Osteoblast (primary cell): ENCODE measurements around the gene FAM222B. TPM values are rescaled to one million over a fixed set of nuclear protein-coding genes. Genes with fewer than 3 reads are reported as not detected.
A peak's percentile ranks its signal among the peaks of the same experiment; 100 is the strongest.

Source experiments
- DNase-seq: peaks from one replicate; pipeline ENCODE4 v3.0.0; 2011; ENCODE audit warnings: low spot score, mixed read lengths; ENCODE audit not compliant: insufficient read length; ENCODE audit errors: missing footprints
- H2AFZ ChIP-seq: 2 replicates; pipeline ENCODE4 v1.6.0; 2011; ENCODE audit warnings: mild to moderate bottlenecking, low read length
- H3K27ac ChIP-seq: 2 replicates; pipeline ENCODE4 v1.5.1; 2011; ENCODE audit warnings: mild to moderate bottlenecking, low read depth, low read length, moderate library complexity
- H3K27me3 ChIP-seq: 2 replicates; pipeline ENCODE4 v1.6.0; 2012; ENCODE audit warnings: mild to moderate bottlenecking, control low read depth, inconsistent platforms, low read length, moderate library complexity; ENCODE audit not compliant: insufficient read depth
- H3K36me3 ChIP-seq: 2 replicates; pipeline ENCODE4 v1.5.1; 2011; ENCODE audit warnings: mild to moderate bottlenecking, low read length, control low read depth, moderate library complexity; ENCODE audit not compliant: insufficient read depth
- H3K4me1 ChIP-seq: 2 replicates; pipeline ENCODE4 v1.5.1; 2011; ENCODE audit warnings: mild to moderate bottlenecking, low read length, control low read depth, moderate library complexity; ENCODE audit not compliant: insufficient read depth
- H3K4me2 ChIP-seq: 2 replicates; pipeline ENCODE4 v1.6.0; 2011; ENCODE audit warnings: mild to moderate bottlenecking, low read length; ENCODE audit not compliant: insufficient read depth
- H3K4me3 ChIP-seq: fragments of 200-600 bp; sonication (generic); 3 replicates; pipeline ENCODE4 v1.5.1; 2012; ENCODE audit warnings: mild to moderate bottlenecking, low read length, inconsistent platforms; ENCODE audit not compliant: insufficient read depth
- H3K79me2 ChIP-seq: 2 replicates; pipeline ENCODE4 v1.6.0; 2012; ENCODE audit warnings: mild to moderate bottlenecking, low read length, control low read depth, inconsistent platforms; ENCODE audit not compliant: insufficient read depth
- H3K9me3 ChIP-seq: 2 replicates; pipeline ENCODE4 v1.5.1; 2011; ENCODE audit warnings: low read depth, low read length, control low read depth
- H4K20me1 ChIP-seq: 2 replicates; pipeline ENCODE4 v1.6.0; 2012; ENCODE audit warnings: mild to moderate bottlenecking, low read length, control low read depth; ENCODE audit not compliant: insufficient read depth
- total RNA-seq: library from RNA; depleted of rRNA; stranded (reverse); fragments of >200 nt; gene quantifications from 2 replicates; pipeline ENCODE4 v1.2.3, GENCODE V29; 2012
- TF ChIP-seq, protein P1 (sequence below): IDR thresholded peaks from 2 replicates; pipeline ENCODE4 v1.5.1; 2011; ENCODE audit warnings: mild to moderate bottlenecking, low read depth, low read length, moderate library complexity; ENCODE audit errors: extremely low read depth

Gene FAM222B
- total RNA-seq, 1 donor, result 5.1 TPM

DNA sequence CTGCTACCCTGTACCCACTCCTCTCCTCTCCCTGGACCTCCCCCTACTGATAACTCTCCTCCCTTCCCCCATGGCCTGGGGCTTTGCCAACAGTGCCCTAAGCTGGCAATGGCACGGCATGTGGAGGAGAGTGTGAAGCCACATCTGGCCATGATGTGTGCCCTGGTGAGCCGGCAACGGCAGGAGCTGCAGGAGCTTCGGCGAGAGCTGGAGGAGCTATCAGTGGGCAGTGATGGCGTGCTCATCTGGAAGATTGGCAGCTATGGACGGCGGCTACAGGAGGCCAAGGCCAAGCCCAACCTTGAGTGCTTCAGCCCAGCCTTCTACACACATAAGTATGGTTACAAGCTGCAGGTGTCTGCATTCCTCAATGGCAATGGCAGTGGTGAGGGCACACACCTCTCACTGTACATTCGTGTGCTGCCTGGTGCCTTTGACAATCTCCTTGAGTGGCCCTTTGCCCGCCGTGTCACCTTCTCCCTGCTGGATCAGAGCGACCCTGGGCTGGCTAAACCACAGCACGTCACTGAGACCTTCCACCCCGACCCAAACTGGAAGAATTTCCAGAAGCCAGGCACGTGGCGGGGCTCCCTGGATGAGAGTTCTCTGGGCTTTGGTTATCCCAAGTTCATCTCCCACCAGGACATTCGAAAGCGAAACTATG lies 93.6 kb downstream of the FAM222B start:
- Histone ChIP-seq H3K4me2 (no peak overlapping the region), H4K20me1 (peaks cover 51% of the 10 kb centered on the region)
- TF ChIP-seq, protein P1, sequence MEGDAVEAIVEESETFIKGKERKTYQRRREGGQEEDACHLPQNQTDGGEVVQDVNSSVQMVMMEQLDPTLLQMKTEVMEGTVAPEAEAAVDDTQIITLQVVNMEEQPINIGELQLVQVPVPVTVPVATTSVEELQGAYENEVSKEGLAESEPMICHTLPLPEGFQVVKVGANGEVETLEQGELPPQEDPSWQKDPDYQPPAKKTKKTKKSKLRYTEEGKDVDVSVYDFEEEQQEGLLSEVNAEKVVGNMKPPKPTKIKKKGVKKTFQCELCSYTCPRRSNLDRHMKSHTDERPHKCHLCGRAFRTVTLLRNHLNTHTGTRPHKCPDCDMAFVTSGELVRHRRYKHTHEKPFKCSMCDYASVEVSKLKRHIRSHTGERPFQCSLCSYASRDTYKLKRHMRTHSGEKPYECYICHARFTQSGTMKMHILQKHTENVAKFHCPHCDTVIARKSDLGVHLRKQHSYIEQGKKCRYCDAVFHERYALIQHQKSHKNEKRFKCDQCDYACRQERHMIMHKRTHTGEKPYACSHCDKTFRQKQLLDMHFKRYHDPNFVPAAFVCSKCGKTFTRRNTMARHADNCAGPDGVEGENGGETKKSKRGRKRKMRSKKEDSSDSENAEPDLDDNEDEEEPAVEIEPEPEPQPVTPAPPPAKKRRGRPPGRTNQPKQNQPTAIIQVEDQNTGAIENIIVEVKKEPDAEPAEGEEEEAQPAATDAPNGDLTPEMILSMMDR, result no peak

DNA sequence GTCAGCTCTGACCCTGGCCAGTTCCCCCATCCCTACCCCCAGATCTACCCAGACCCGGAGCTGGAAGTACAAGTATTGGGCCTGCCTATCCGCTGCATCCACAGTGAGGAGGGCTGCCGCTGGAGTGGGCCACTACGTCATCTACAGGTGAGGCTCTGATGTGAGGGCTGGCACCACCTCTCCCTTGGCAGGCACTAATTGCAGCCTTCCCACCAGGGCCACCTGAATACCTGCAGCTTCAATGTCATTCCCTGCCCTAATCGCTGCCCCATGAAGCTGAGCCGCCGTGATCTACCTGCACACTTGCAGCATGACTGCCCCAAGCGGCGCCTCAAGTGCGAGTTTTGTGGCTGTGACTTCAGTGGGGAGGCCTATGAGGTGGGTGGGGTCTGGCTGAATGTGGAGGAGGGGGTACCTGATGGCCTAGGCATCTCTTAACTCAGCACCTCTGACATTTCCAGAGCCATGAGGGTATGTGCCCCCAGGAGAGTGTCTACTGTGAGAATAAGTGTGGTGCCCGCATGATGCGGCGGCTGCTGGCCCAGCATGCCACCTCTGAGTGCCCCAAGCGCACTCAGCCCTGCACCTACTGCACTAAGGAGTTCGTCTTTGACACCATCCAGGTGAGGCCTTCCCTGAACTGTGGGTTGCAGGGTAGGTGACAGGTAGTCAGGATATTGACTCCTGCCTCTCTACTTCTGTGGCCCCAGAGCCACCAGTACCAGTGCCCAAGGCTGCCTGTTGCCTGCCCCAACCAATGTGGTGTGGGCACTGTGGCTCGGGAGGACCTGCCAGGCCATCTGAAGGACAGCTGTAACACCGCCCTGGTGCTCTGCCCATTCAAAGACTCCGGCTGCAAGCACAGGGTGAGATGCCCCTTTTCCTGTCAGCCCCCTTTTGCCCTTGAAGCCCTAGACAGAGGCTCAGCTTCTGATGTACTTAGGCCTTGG lies 94.5 kb downstream of the FAM222B start:
- Histone ChIP-seq H3K4me2 (no peak overlapping the region), H3K36me3 (peaks cover 54% of the 10 kb centered on the region), H4K20me1 (peaks cover 51% of the 10 kb centered on the region)

More for the DNA sequence above, 93.6 kb downstream of the FAM222B start:
- peaks cover 18% of the 10 kb centered on the region for H3K4me1 ChIP-seq
- no peak for DNase-seq
- H3K79me2 ChIP-seq, result peaks cover 63% of the 10 kb centered on the region
- H3K4me3 ChIP-seq, result no peak overlapping the region
- no peaks in the 10 kb centered on the region for H3K27me3 ChIP-seq
- peak overlapping the region; percentile 12 for H3K27ac ChIP-seq
- H3K36me3 ChIP-seq, result peaks cover 54% of the 10 kb centered on the region
- H3K9me3 ChIP-seq, result no peaks in the 10 kb centered on the region
- H2AFZ ChIP-seq, result no peak overlapping the region

DNA sequence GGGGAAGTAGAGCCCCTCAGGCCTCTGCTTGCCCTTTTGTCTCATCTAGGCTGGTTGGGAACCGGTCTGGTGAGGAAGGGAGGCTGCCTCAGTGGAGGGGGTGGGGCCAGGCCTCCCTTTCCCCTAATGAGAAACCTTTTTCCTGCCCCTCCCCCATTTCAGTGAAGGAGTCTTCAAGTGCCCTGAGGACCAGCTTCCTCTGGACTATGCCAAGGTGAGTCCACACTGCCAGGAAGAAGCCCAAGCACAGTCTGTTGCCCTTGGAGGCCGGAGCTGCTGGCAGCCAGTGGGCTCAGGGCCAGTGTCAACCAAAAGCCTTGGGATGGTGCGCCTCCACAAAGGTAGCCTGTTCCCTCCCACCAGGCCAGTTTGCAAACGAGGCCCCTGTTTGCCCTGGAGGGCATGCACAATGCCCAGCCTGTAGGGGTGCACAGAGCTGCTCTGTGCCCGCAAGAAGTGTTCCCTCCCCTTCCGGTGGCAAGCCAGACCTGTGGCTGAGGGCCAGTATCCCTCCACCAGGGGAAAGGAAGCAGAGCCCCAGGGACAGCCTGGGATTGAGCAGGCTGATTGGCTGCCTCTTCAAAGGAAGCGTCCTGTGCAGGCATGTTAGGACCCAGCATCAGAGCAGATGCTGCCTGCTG lies 95.4 kb downstream of the FAM222B start:
- H3K4me3 ChIP-seq, result no peak overlapping the region
- H2AFZ ChIP-seq, result no peak overlapping the region
- TF ChIP-seq, protein P1, result no peak
- peaks cover 28% of the 10 kb centered on the region for H3K4me1 ChIP-seq
- H3K9me3 ChIP-seq, result no peaks in the 10 kb centered on the region
- no peak for DNase-seq
- H3K27ac ChIP-seq, result no peak overlapping the region
- no peak overlapping the region for H3K4me2 ChIP-seq
- H4K20me1 ChIP-seq, result peaks cover 49% of the 10 kb centered on the region
- H3K79me2 ChIP-seq, result peaks cover 63% of the 10 kb centered on the region
- H3K27me3 ChIP-seq, result no peaks in the 10 kb centered on the region
- H3K36me3 ChIP-seq, result peaks cover 51% of the 10 kb centered on the region

More for the DNA sequence above, 94.5 kb downstream of the FAM222B start:
- H3K27me3 ChIP-seq, result no peaks in the 10 kb centered on the region
- TF ChIP-seq, protein P1, result no peak
- no peak overlapping the region for H3K4me3 ChIP-seq
- no peak overlapping the region for H2AFZ ChIP-seq
- peaks cover 63% of the 10 kb centered on the region for H3K79me2 ChIP-seq
- DNase-seq, result peak; percentile 81
- H3K4me1 ChIP-seq, result peaks cover 20% of the 10 kb centered on the region
- H3K9me3 ChIP-seq, result no peaks in the 10 kb centered on the region
- no peak overlapping the region for H3K27ac ChIP-seq
